Activated B cell treated with CpG ODN at 0.5 μM for 24 hours (primary cell): ENCODE results near the gene NFYC. TPM values are rescaled to one million over a fixed set of nuclear protein-coding genes. Genes with fewer than 3 reads are reported as not detected.
A peak's percentile ranks its signal among the peaks of the same experiment; 100 is the strongest.

ENCODE experiments used
- ATAC-seq: fragments of 200-7000 bp; cut with Tn5 transposase; one replicate; pipeline ENCODE4 v1.10.0; 2021; ENCODE audit warnings: low read depth, mild to moderate bottlenecking, moderate library complexity
- CTCF ChIA-PET: fragments of 350-600 bp; sonication (Branson Sonifier 250); formaldehyde crosslinking; loops from one replicate; lab custom pipeline; 2021; ENCODE audit warnings: antibody characterized with exemption; lab: Charles Lee
- POLR2A ChIA-PET: fragments of 350-600 bp; sonication (Branson Sonifier 250); formaldehyde crosslinking; loops from one replicate; lab custom pipeline; 2021; ENCODE audit warnings: antibody characterized with exemption; lab: Charles Lee
- DNase-seq: peaks from one replicate; pipeline ENCODE4 v3.0.0; 2022
- H3K27ac Mint-ChIP-seq: one replicate; pipeline ENCODE4 v1.8.0; 2020; ENCODE audit warnings: mixed read lengths
- H3K27me3 Mint-ChIP-seq: one replicate; pipeline ENCODE4 v1.8.0; 2021; ENCODE audit warnings: mixed read lengths
- H3K36me3 Mint-ChIP-seq: one replicate; pipeline ENCODE4 v1.8.0; 2021; ENCODE audit warnings: low read depth, mixed read lengths
- H3K4me1 Mint-ChIP-seq: one replicate; pipeline ENCODE4 v1.8.0; 2021; ENCODE audit warnings: mixed read lengths
- H3K4me3 Mint-ChIP-seq: one replicate; pipeline ENCODE4 v1.8.0; 2020; ENCODE audit warnings: mild to moderate bottlenecking, mixed read lengths
- H3K9me3 Mint-ChIP-seq: one replicate; pipeline ENCODE4 v1.8.0; 2020; ENCODE audit warnings: mixed read lengths
- CTCF ChIP-seq: fragments of 200-600 bp; IDR thresholded peaks from one replicate; pipeline ENCODE4 v1.8.0; 2022; ENCODE audit warnings: antibody characterized with exemption, mild to moderate bottlenecking
- intact Hi-C: fragments of 100-400 bp; cut with micrococcal nuclease; formaldehyde crosslinking; loops from one replicate; pipeline ENCODE4 v1.15.1; 2024
- total RNA-seq: library from RNA; stranded (reverse); gene quantifications from 2 replicates; pipeline ENCODE4 v1.2.3, GENCODE V29; 2022

The NFYC gene
- total RNA-seq, 1 donor from 2014 or later, result 76.0 TPM

DNA sequence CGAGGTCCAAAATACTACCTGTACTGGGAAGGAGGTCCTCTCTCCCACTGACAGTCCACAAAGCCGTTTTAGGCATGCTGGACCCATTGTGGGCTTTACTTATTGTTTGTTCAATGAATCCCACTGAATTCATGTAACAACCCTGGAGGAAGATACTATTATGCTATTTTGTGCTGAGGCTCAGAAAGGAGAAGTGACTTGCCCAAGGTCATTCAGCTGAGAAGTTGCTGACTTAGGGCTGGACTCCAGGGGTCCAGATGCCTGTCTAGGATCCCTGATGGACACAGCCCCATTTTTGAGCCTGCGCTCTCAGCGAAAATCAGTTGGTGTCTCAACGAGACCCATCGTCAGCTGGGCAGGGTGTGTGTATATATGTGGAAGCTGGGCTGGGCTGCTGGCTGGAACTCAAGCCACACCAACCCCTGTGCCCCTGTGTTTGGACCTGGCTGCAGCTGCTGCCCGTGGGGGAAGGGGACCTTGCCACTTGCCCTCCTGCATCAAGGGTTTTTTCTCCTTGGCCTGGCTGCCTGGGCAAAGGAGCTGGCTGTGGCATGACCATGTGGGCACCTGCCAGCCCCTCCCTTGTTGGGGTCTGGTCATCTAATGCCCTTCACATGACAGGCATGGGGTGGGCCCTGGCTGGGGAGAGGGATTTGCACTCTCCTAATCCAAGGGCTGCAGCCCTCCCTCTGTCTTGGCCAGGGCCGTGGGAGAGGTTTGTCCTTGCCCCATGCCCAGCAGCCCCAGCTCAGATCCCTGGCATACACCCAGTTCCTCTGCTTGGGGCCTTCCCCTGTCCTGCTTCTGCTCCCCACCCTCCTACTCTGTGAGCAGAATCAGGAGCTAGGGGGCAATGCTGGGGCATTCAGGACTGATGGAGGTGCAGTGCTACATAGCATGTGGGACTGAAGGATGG lies 107.1 kb downstream of the NFYC start:
- POLR2A ChIA-PET, result no interaction called here
- no peak overlapping the region for H3K4me3 Mint-ChIP-seq
- no peak overlapping the region for H3K27ac Mint-ChIP-seq
- intact Hi-C loops, result no loop called here
- no peaks in the 10 kb centered on the region for H3K27me3 Mint-ChIP-seq
- no peaks in the 10 kb centered on the region for H3K36me3 Mint-ChIP-seq
- DNase-seq, result no peak
- H3K4me1 Mint-ChIP-seq, result peaks cover 40% of the 10 kb centered on the region
- TF ChIP-seq CTCF, result no peak
- ATAC-seq, result no peak
- H3K9me3 Mint-ChIP-seq, result no peaks in the 10 kb centered on the region
- CTCF ChIA-PET, result no interaction called here

DNA sequence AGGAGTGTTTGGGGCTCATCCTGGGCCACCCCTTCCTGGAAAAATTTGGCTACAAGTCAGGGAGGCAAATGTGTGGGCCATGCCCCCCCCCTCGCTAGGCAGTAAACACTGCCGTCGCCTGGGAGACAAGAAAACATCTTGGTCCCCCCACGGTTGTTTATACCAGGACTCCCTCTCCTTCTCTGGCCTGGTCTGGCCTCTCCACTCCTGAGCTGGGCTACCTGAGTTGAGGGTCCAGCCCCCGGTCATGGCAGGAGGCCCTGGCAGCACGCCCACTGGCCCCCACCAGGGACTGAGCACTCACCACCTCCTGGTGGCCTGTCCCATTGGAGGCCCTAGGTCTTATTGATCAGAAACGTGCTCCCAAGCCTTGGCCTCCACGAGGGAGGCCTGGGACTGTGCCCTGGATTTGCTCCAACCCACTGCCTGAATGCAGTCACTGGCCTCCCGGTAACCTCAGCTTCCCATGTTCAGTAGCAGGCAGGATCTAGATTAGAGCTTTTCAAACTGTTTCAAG lies 107.9 kb downstream of the NFYC start:
- no peak for TF ChIP-seq CTCF
- POLR2A ChIA-PET, result no interaction called here
- no peak for ATAC-seq
- H3K4me3 Mint-ChIP-seq, result no peak overlapping the region
- no peaks in the 10 kb centered on the region for H3K27me3 Mint-ChIP-seq
- H3K36me3 Mint-ChIP-seq, result no peaks in the 10 kb centered on the region
- no peak overlapping the region for H3K27ac Mint-ChIP-seq
- intact Hi-C loops, result no loop called here
- CTCF ChIA-PET, result no interaction called here
- no peak for DNase-seq
- no peaks in the 10 kb centered on the region for H3K9me3 Mint-ChIP-seq
- peaks cover 46% of the 10 kb centered on the region for H3K4me1 Mint-ChIP-seq

DNA sequence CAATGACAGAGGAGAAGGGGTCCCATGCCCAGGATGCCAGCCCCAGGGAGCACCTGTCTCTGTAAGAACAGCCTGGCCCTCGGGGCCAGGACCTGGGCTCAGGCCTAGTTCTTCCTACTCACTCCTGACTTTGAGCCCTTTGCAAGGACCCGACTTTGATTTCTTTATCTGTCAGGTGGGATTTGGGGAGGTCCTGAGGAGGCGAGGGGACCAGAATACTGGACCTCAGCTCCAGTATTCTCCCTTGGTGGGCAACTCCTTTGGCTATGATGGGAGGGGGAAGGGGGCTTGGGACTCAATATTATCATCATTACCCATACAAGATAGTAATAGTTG lies 110.2 kb downstream of the NFYC start:
- H3K36me3 Mint-ChIP-seq, result no peaks in the 10 kb centered on the region
- peak overlapping the region; percentile 18 for H3K27ac Mint-ChIP-seq
- ATAC-seq (no peak), DNase-seq (no peak)
- peak overlapping the region; percentile 77 for H3K4me3 Mint-ChIP-seq
- TF ChIP-seq CTCF, result no peak
- CTCF ChIA-PET, result no interaction called here
- intact Hi-C loops, result loop anchor here (1.0 to 5.0 kb wide), 4 partner anchors 17 to 109 kb away; partner anchors contain the start of genes CITED4 and NFYC
- no peaks in the 10 kb centered on the region for H3K9me3 Mint-ChIP-seq
- H3K4me1 Mint-ChIP-seq, result peaks cover 37% of the 10 kb centered on the region
- POLR2A ChIA-PET, result no interaction called here
- H3K27me3 Mint-ChIP-seq, result no peaks in the 10 kb centered on the region

DNA sequence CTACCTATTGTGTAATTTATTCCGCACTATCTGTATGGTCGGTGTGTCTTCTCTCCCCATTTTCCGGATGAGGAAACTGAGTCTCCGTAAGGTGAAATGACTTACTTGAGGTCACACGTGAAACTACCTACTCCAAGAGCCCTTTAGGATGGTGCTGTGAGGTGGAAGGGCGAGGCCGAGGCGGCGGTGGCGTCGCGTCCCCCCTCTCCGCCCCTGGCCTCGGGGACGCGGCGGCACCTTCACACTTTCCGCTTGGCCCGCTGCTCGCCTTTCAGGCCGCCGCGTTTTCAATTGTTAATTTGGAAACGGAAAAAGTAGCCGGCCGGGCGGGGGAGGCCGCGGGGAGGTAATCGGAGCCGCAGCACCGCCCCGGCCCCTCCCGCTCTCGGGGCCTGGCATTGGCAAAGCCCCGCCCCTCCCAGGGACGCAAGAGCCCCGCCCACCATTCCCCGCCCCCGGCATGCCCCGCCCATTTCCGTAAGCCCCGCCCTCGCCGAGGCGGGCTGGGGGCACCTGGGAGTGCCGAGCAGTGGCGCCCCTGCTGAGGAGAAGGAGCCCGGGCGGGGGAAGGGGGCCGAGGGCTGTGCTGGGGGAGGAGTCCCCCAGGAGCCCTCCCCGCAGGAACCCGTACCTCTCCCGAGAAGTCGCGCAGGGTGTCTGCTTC lies 110.7 kb downstream of the NFYC start:
- ChIA-PET POLR2A (interaction anchor here (1.4 kb wide), 1 partner anchor 111 kb away, joined by 8 read pairs; the partner anchor contains the start of gene NFYC), CTCF (interaction anchor here (0.6 kb wide), 1 partner anchor 134 kb away, joined by 8 read pairs; no protein-coding TSS in a partner anchor)
- Mint-ChIP-seq H3K9me3 (no peaks in the 10 kb centered on the region), H3K4me3 (peak overlapping the region; percentile 77), H3K27ac (peak overlapping the region; percentile 68), H3K36me3 (no peaks in the 10 kb centered on the region), H3K4me1 (peaks cover 33% of the 10 kb centered on the region), H3K27me3 (no peaks in the 10 kb centered on the region)
- TF ChIP-seq CTCF, result no peak
- DNase-seq (peak; percentile 75), ATAC-seq (peak; percentile 96)
- intact Hi-C loops, result loop anchor here (1.0 to 5.0 kb wide), 4 partner anchors 16 to 110 kb away; partner anchors contain the start of genes CITED4 and NFYC
